ENCODE measurements around the gene NR6A1. TPM values are rescaled to one million over a fixed set of nuclear protein-coding genes. Genes with fewer than 3 reads are reported as not detected.

Gene NR6A1
- total and polyA plus RNA-seq, 2 of the 13 experiments (the other 11 are each of a cell fraction or from before 2014, with no cell fraction given): 28.1 to 31.5 TPM

DNA sequence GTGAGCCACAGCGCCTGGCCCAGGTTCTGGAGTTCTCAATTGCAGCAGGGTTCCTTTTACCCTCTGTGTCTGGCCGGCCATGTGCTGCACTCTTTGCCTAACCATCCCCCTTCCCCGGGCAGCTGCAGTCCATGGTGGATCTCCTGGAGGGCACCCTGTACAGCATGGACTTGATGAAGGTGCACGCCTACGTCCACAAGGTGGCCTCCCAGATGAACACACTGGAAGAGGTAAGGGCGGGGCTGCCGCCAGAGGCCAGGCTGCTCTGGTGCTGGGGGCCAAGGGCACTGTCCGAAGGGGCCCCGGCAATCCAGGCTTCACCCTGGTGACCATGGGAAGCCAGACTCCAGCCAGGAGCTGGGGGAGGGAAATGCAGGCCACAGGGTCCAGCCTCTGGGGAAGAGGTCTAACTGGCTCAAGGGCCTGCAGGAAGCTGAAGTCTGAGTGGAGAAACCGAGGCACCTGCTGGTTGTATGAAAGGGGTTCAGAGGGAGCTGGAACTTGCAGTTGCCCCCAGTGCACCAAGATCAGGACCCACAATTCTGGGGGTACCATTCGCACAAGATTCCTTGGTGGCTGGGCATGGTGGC is 23.9 kb upstream of the NR6A1 start (continued):
- TF ChIP-seq HMGXB3 (CRISPR knock-in tag; IDR thresholded peaks at IDR 0.05; ENCODE audit: borderline replicate concordance) (no peak), NFE2L2 (IDR thresholded peaks at IDR 0.05; ENCODE audit: low read length) (no peak), SMAD3 (CRISPR knock-in tag; IDR thresholded peaks at IDR 0.05) (0 out of 2 replicates have a peak, but pooled peaks have one; percentile 26), ZSCAN9 (CRISPR knock-in tag; IDR thresholded peaks at IDR 0.05; ENCODE audit: borderline replicate concordance) (peak; percentile 32; the same call in 1 of the 2 replicates), HDAC1 (CRISPR knock-in tag; IDR thresholded peaks at IDR 0.05) (0 out of 2 replicates have a peak, but pooled peaks have one; percentile 31), KDM2A (CRISPR knock-in tag; IDR thresholded peaks at IDR 0.05; ENCODE audit: borderline replicate concordance, low read depth) (peak; percentile 69; the same call in 1 of the 2 replicates), ZFYVE20 (CRISPR knock-in tag; IDR thresholded peaks at IDR 0.05; ENCODE audit: borderline replicate concordance, low read depth) (no peak), MYC (CRISPR knock-in tag; IDR thresholded peaks at IDR 0.05; ENCODE audit: borderline replicate concordance) (peak; percentile 64; the same call in 1 of the 2 replicates), ZNF710 (CRISPR knock-in tag; IDR thresholded peaks at IDR 0.05; ENCODE audit: borderline replicate concordance) (0 out of 2 replicates have a peak, but pooled peaks have one; percentile 61), ISL2 (CRISPR knock-in tag; IDR thresholded peaks at IDR 0.05) (0 out of 2 replicates have a peak, but pooled peaks have one; percentile 37), MEIS2 (CRISPR knock-in tag; IDR thresholded peaks at IDR 0.05) (0 out of 2 replicates have a peak, but pooled peaks have one; percentile 16), IRF2 (CRISPR knock-in tag; IDR thresholded peaks at IDR 0.05) (peak; percentile 67; the same call in 1 of the 2 replicates)
- TF ChIP-seq, protein P1, sequence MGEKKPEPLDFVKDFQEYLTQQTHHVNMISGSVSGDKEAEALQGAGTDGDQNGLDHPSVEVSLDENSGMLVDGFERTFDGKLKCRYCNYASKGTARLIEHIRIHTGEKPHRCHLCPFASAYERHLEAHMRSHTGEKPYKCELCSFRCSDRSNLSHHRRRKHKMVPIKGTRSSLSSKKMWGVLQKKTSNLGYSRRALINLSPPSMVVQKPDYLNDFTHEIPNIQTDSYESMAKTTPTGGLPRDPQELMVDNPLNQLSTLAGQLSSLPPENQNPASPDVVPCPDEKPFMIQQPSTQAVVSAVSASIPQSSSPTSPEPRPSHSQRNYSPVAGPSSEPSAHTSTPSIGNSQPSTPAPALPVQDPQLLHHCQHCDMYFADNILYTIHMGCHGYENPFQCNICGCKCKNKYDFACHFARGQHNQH (CRISPR knock-in tag; IDR thresholded peaks at IDR 0.05): 0 out of 2 replicates have a peak, but pooled peaks have one; percentile 24
